Astrocyte (in vitro differentiated cells and primary cell): ENCODE measurements around the gene NRIP1. TPM values are rescaled to one million over a fixed set of nuclear protein-coding genes. Genes with fewer than 3 reads are reported as not detected.

Source experiments
- DNase-seq: peaks from one replicate; pipeline ENCODE4 v3.0.0-alpha.2; 2010; ENCODE audit warnings: low read depth
- FAIRE-seq: peaks from 2 replicates; lab custom pipeline; 2011; peaks lifted over from hg19 to GRCh38; lab: Jason Lieb, UNC
- H2AFZ ChIP-seq: 2 replicates; pipeline ENCODE4 v1.6.0; 2012; ENCODE audit warnings: low read depth, low read length, inconsistent platforms
- H3K27ac ChIP-seq: 2 replicates; pipeline ENCODE4 v1.5.1; 2011; ENCODE audit warnings: low read depth, low read length, inconsistent platforms
- H3K27me3 ChIP-seq: 2 replicates; pipeline ENCODE4 v1.6.0; 2011; ENCODE audit warnings: low read length, inconsistent platforms; ENCODE audit not compliant: insufficient read depth
- H3K36me3 ChIP-seq: 2 replicates; pipeline ENCODE4 v1.5.1; 2011; ENCODE audit warnings: low read length, inconsistent platforms; ENCODE audit not compliant: insufficient read depth
- H3K4me1 ChIP-seq: 2 replicates; pipeline ENCODE4 v1.5.1; 2011; ENCODE audit warnings: low read length, inconsistent platforms; ENCODE audit not compliant: insufficient read depth
- H3K4me2 ChIP-seq: 2 replicates; pipeline ENCODE4 v1.6.0; 2012; ENCODE audit warnings: low read length, inconsistent platforms
- H3K4me3 ChIP-seq: 2 replicates; pipeline ENCODE4 v1.5.1; 2011; ENCODE audit warnings: low read depth, mild to moderate bottlenecking, low read length, inconsistent platforms; ENCODE audit not compliant: insufficient read depth
- H3K79me2 ChIP-seq: 2 replicates; pipeline ENCODE4 v1.6.0; 2012; ENCODE audit warnings: mild to moderate bottlenecking, low read length, inconsistent platforms; ENCODE audit not compliant: insufficient read depth
- H3K9ac ChIP-seq: 2 replicates; pipeline ENCODE4 v1.6.0; 2012; ENCODE audit warnings: mild to moderate bottlenecking, low read length, inconsistent platforms
- H3K9me3 ChIP-seq: 2 replicates; pipeline ENCODE4 v1.5.1; 2012; ENCODE audit warnings: low read depth, mild to moderate bottlenecking, low read length, inconsistent platforms; ENCODE audit not compliant: insufficient read depth
- H4K20me1 ChIP-seq: 2 replicates; pipeline ENCODE4 v1.6.0; 2012; ENCODE audit warnings: low read length, inconsistent platforms; ENCODE audit not compliant: insufficient read depth
- H3K27ac Mint-ChIP-seq: one replicate; pipeline ENCODE4 v1.8.0; 2021; ENCODE audit warnings: mild to moderate bottlenecking, mixed read lengths; ENCODE audit not compliant: unreplicated experiment
- H3K27me3 Mint-ChIP-seq: one replicate; pipeline ENCODE4 v1.8.0; 2021; ENCODE audit warnings: low read depth, mixed read lengths; ENCODE audit not compliant: unreplicated experiment
- H3K36me3 Mint-ChIP-seq: one replicate; pipeline ENCODE4 v1.8.0; 2021; ENCODE audit warnings: low read depth, mixed read lengths; ENCODE audit not compliant: unreplicated experiment
- H3K4me1 Mint-ChIP-seq: one replicate; pipeline ENCODE4 v1.8.0; 2021; ENCODE audit warnings: low read depth, mixed read lengths; ENCODE audit not compliant: unreplicated experiment
- H3K4me3 Mint-ChIP-seq: one replicate; pipeline ENCODE4 v1.8.0; 2021; ENCODE audit warnings: mild to moderate bottlenecking, moderate library complexity, mixed read lengths; ENCODE audit not compliant: unreplicated experiment
- H3K9me3 Mint-ChIP-seq: one replicate; pipeline ENCODE4 v1.8.0; 2021; ENCODE audit warnings: mild to moderate bottlenecking, mixed read lengths; ENCODE audit not compliant: unreplicated experiment
- EZH2 ChIP-seq: IDR thresholded peaks from 2 replicates; pipeline ENCODE4 v1.6.1; 2012; ENCODE audit warnings: mild to moderate bottlenecking, low read length, inconsistent platforms; ENCODE audit not compliant: insufficient read depth
- total RNA-seq: library from RNA; stranded (reverse); gene quantifications from 2 replicates; pipeline ENCODE4 v1.2.1, GENCODE V29; 2021
- TF ChIP-seq, protein P1 (sequence below): IDR thresholded peaks from 2 replicates; pipeline ENCODE4 v1.5.1; 2011; ENCODE audit warnings: low read depth, mild to moderate bottlenecking, inconsistent platforms, low read length, moderate library complexity; ENCODE audit not compliant: insufficient read depth

The NRIP1 gene
- total RNA-seq, 1 donor from 2014 or later, result 55.5 TPM

DNA sequence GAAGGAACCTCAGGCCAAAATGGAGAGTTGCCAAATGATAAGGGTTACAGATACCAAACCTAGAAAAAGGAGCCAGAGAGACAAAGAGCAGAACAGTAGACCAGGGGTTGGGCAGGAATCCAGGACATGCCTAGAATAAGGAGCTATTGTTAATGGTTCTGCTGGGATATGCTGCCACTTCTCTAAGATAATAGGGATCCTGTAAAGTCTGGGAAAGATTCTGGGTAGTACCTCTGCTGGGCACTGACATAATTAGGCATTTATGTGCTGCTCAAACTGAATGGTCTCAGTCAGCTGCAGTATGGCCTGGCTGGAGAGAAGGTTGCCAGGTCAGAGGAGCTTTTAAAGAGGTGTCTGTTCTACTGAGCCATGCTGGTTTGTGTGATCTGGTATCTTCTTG, 19.9 kb upstream of the NRIP1 start:
- Mint-ChIP-seq H3K4me3 (no peak overlapping the region), H3K4me1 (no peaks in the 10 kb centered on the region), H3K36me3 (no peaks in the 10 kb centered on the region), H3K27ac (no peak overlapping the region), H3K9me3 (no peaks in the 10 kb centered on the region), H3K27me3 (no peaks in the 10 kb centered on the region)
- H3K9me3 ChIP-seq, result no peaks in the 10 kb centered on the region
- no peaks in the 10 kb centered on the region for H3K4me1 ChIP-seq
- no peaks in the 10 kb centered on the region for H3K36me3 ChIP-seq
- H3K9ac ChIP-seq, result no peak overlapping the region
- H4K20me1 ChIP-seq, result no peaks in the 10 kb centered on the region
- no peak overlapping the region for H2AFZ ChIP-seq
- no peak for DNase-seq
- TF ChIP-seq, protein P1, sequence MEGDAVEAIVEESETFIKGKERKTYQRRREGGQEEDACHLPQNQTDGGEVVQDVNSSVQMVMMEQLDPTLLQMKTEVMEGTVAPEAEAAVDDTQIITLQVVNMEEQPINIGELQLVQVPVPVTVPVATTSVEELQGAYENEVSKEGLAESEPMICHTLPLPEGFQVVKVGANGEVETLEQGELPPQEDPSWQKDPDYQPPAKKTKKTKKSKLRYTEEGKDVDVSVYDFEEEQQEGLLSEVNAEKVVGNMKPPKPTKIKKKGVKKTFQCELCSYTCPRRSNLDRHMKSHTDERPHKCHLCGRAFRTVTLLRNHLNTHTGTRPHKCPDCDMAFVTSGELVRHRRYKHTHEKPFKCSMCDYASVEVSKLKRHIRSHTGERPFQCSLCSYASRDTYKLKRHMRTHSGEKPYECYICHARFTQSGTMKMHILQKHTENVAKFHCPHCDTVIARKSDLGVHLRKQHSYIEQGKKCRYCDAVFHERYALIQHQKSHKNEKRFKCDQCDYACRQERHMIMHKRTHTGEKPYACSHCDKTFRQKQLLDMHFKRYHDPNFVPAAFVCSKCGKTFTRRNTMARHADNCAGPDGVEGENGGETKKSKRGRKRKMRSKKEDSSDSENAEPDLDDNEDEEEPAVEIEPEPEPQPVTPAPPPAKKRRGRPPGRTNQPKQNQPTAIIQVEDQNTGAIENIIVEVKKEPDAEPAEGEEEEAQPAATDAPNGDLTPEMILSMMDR, result no peak
- TF ChIP-seq EZH2, result no peak
- no peak overlapping the region for H3K4me2 ChIP-seq
- H3K27ac ChIP-seq, result no peak overlapping the region
- no peaks in the 10 kb centered on the region for H3K79me2 ChIP-seq
- H3K27me3 ChIP-seq, result no peaks in the 10 kb centered on the region
- no peak overlapping the region for H3K4me3 ChIP-seq
- FAIRE-seq, result no peak

DNA sequence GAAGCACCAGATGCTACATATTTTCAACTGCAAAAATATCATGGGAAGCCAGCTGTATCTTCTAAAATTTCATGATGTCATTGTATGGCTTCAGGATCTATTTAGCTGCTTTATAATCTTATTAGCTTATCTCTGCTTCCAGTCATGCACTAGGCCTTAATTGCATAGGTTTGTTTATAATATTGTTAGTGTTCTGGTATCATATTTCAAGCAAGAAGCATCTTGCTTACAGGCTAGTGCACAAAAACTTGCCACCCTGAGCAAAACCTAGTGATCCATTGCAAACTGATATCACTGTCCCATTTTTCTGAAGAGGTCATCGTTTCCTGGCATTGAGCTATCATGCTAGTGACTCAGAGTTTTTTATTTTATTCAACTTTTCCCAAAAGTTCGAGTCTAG, 15.7 kb upstream of the NRIP1 start:
- Histone ChIP-seq H3K9me3 (no peaks in the 10 kb centered on the region), H3K4me3 (no peak overlapping the region), H3K79me2 (no peaks in the 10 kb centered on the region), H3K4me2 (no peak overlapping the region), H3K27ac (no peak overlapping the region), H3K27me3 (no peaks in the 10 kb centered on the region), H3K36me3 (no peaks in the 10 kb centered on the region), H3K4me1 (no peaks in the 10 kb centered on the region), H2AFZ (no peak overlapping the region), H3K9ac (no peak overlapping the region), H4K20me1 (no peaks in the 10 kb centered on the region)
- no peaks in the 10 kb centered on the region for H3K4me1 Mint-ChIP-seq
- no peaks in the 10 kb centered on the region for H3K27me3 Mint-ChIP-seq
- DNase-seq (no peak), FAIRE-seq (no peak)
- H3K36me3 Mint-ChIP-seq, result no peaks in the 10 kb centered on the region
- H3K4me3 Mint-ChIP-seq, result no peak overlapping the region
- TF ChIP-seq, protein P1, result no peak
- no peak for TF ChIP-seq EZH2
- H3K27ac Mint-ChIP-seq, result no peak overlapping the region
- H3K9me3 Mint-ChIP-seq, result no peaks in the 10 kb centered on the region

DNA sequence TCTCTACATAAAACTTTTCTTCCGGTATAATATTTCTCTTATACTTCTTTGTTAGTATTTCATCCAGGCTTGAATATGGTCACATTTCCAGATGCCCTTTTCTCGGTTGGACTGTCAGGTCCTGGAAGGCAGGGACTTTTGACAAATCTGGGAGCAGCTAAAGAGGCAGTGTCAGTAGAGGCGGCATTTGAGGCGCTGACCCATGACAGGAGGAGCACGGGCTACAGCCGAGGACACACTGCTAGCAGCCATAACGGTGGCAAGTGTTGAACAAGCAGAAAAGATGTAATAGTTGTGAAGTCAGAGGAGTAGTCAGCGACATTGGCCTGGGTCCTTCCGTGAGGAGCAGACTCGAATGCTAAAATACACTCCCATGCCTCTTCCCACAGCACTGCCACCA, 14.5 kb upstream of the NRIP1 start:
- H3K4me2 ChIP-seq, result no peak overlapping the region
- H3K79me2 ChIP-seq, result no peaks in the 10 kb centered on the region
- H2AFZ ChIP-seq, result no peak overlapping the region
- no peak overlapping the region for H3K27ac Mint-ChIP-seq
- no peak overlapping the region for H3K27ac ChIP-seq
- TF ChIP-seq, protein P1, result no peak
- no peak for TF ChIP-seq EZH2
- H3K9me3 Mint-ChIP-seq, result no peaks in the 10 kb centered on the region
- DNase-seq (no peak), FAIRE-seq (no peak)
- H3K4me1 Mint-ChIP-seq, result no peaks in the 10 kb centered on the region
- H3K9ac ChIP-seq, result no peak overlapping the region
- H3K36me3 Mint-ChIP-seq, result no peaks in the 10 kb centered on the region
- H3K9me3 ChIP-seq, result no peaks in the 10 kb centered on the region
- H3K27me3 ChIP-seq, result no peaks in the 10 kb centered on the region
- no peaks in the 10 kb centered on the region for H3K27me3 Mint-ChIP-seq
- H3K4me3 ChIP-seq, result no peak overlapping the region
- no peak overlapping the region for H3K4me3 Mint-ChIP-seq
- no peaks in the 10 kb centered on the region for H3K4me1 ChIP-seq
- no peaks in the 10 kb centered on the region for H4K20me1 ChIP-seq
- no peaks in the 10 kb centered on the region for H3K36me3 ChIP-seq
